NT2/D1 (cell line): ENCODE data around the gene SGK1.

Experiments
- SUZ12 ChIP-seq: IDR thresholded peaks from 2 replicates; pipeline ENCODE4 v1.6.1; 2011; ENCODE audit not compliant: insufficient read length, insufficient read depth; ENCODE audit errors: extremely low read depth
- YY1 ChIP-seq: IDR thresholded peaks from 2 replicates; pipeline ENCODE4 v1.6.1; 2011; ENCODE audit not compliant: insufficient read length, insufficient read depth
- ZNF274 ChIP-seq: IDR thresholded peaks from 2 replicates; pipeline ENCODE4 v1.6.1; 2011; ENCODE audit warnings: mild to moderate bottlenecking, low read depth, low read length

DNA sequence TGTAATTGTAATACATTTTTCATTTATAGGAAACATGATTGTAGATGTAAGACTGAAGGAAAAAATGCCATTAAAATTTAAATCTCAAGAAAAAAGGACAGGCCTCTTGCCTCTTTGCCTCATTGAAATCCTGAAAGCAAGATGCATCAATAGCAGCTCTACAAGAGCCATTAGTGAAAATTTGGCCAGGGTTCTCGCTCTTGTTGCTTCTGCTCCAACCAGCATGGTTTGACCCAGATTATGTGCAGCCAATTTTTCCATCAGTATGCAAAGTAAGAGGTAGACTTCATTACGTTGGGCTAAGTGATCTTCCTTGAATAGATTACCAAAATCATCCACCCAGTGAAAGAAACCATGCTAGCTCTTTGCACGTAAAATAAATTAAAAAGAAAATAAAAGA is 106.6 kb downstream of the SGK1 start:
- TF ChIP-seq YY1 (no peak), ZNF274 (no peak), SUZ12 (no peak)
